IMR-90 (cell line): Measurements from ENCODE around the gene EBF4. TPM values are rescaled to one million over a fixed set of nuclear protein-coding genes. Genes with fewer than 3 reads are reported as not detected.

Experiments
- ATAC-seq: fragments of 200-7000 bp; cut with Tn5 transposase; 2 replicates; pipeline ENCODE4 v1.9.1; 2020; ENCODE audit warnings: low read depth, mild to moderate bottlenecking, moderate library complexity
- BruUV-seq: library from RNA; stranded (reverse); fragments of 400-500 nt; replicated peaks from 2 replicates; lab custom pipeline; 2021; lab: Mats Ljungman, UMichigan
- CTCF ChIA-PET: fragments of 300-600 bp; formaldehyde crosslinking; extraction: SDS; loops from one replicate; lab custom pipeline; 2021; ENCODE audit warnings: antibody characterized with exemption; lab: Yijun Ruan, JAX
- POLR2A ChIA-PET: fragments of 300-600 bp; sonication (Branson Sonifier 250); formaldehyde crosslinking; loops from one replicate; lab custom pipeline; 2022; ENCODE audit warnings: antibody characterized with exemption; ENCODE audit not compliant: unreplicated experiment; lab: Charles Lee
- DNase-seq: peaks from one replicate; pipeline ENCODE4 v3.0.0; 2013
- H2AFZ ChIP-seq: replicated peaks from 2 replicates; pipeline ENCODE3; 2013; ENCODE audit warnings: low read length, mild to moderate bottlenecking; ENCODE audit not compliant: poor library complexity
- H2AK5ac ChIP-seq: 2 replicates; pipeline ENCODE4 v1.6.1; 2013; ENCODE audit warnings: low read depth, low read length, inconsistent platforms
- H2AK9ac ChIP-seq: replicated peaks from 2 replicates; pipeline ENCODE3; 2013; ENCODE audit warnings: mild to moderate bottlenecking, low read depth, low read length, moderate library complexity; ENCODE audit not compliant: poor library complexity
- H2BK120ac ChIP-seq: 2 replicates; pipeline ENCODE4 v1.6.1; 2013; ENCODE audit warnings: low read depth, low read length, inconsistent platforms
- H2BK15ac ChIP-seq: 3 replicates; pipeline ENCODE4 v1.6.1; 2013; ENCODE audit warnings: low read depth, low read length, inconsistent platforms
- H2BK20ac ChIP-seq: 2 replicates; pipeline ENCODE4 v1.6.1; 2013; ENCODE audit warnings: low read depth, mild to moderate bottlenecking, inconsistent platforms, low read length, moderate library complexity
- H2BK5ac ChIP-seq: 2 replicates; pipeline ENCODE4 v1.6.1; 2013; ENCODE audit warnings: mild to moderate bottlenecking, low read depth, low read length, inconsistent platforms; ENCODE audit not compliant: poor library complexity, severe bottlenecking
- H3K14ac ChIP-seq: replicated peaks from 2 replicates; pipeline ENCODE4 v1.6.1; 2013; ENCODE audit warnings: low read depth, low read length, inconsistent platforms
- H3K18ac ChIP-seq: 2 replicates; pipeline ENCODE4 v1.6.1; 2013; ENCODE audit warnings: low read depth, low read length, control low read depth
- H3K23ac ChIP-seq: 2 replicates; pipeline ENCODE4 v1.6.1; 2013; ENCODE audit warnings: low read depth, low read length, inconsistent platforms
- H3K27ac ChIP-seq: 2 replicates; pipeline ENCODE4 v1.5.1; 2013; ENCODE audit warnings: mild to moderate bottlenecking, control low read depth, low read length; ENCODE audit not compliant: insufficient read depth
- H3K27me3 ChIP-seq: 2 replicates; pipeline ENCODE4 v1.6.1; 2013; ENCODE audit warnings: low read length; ENCODE audit not compliant: control insufficient read depth, insufficient read depth
- H3K36me3 ChIP-seq: 2 replicates; pipeline ENCODE4 v1.6.1; 2013; ENCODE audit warnings: low read length, mixed read lengths; ENCODE audit not compliant: control insufficient read depth, insufficient read depth
- H3K4ac ChIP-seq: 2 replicates; pipeline ENCODE4 v1.6.1; 2013; ENCODE audit warnings: low read depth, low read length, inconsistent platforms
- H3K4me1 ChIP-seq: 2 replicates; pipeline ENCODE4 v1.6.1; 2013; ENCODE audit warnings: low read length, mixed read lengths; ENCODE audit not compliant: control insufficient read depth, insufficient read depth
- H3K4me2 ChIP-seq: 2 replicates; pipeline ENCODE4 v1.6.1; 2013; ENCODE audit warnings: low read depth, mild to moderate bottlenecking, control low read depth, low read length, moderate library complexity
- H3K4me3 ChIP-seq: 2 replicates; pipeline ENCODE4 v1.5.1; 2013; ENCODE audit warnings: low read depth, mild to moderate bottlenecking, control low read depth, low read length, moderate library complexity; ENCODE audit not compliant: insufficient read depth
- H3K56ac ChIP-seq: 2 replicates; pipeline ENCODE4 v1.6.1; 2013; ENCODE audit warnings: low read length, inconsistent platforms; ENCODE audit not compliant: insufficient read depth; ENCODE audit errors: extremely low read depth
- H3K79me1 ChIP-seq, 2 experiments: 2 replicates each; pipeline ENCODE4 v1.6.1; 2013; ENCODE audit warnings: low read length in 2 of 2, inconsistent platforms in 1 of 2, low read depth in 1 of 2
- H3K9ac ChIP-seq: 2 replicates; pipeline ENCODE4 v1.6.1; 2013; ENCODE audit warnings: low read depth, low read length, control low read depth
- H3K9me1 ChIP-seq: 2 replicates; pipeline ENCODE4 v1.6.1; 2013; ENCODE audit warnings: low read length, inconsistent platforms; ENCODE audit not compliant: insufficient read depth
- H3K9me3 ChIP-seq: 2 replicates; pipeline ENCODE4 v1.6.1; 2013; ENCODE audit warnings: low read length; ENCODE audit not compliant: control insufficient read depth, insufficient read depth
- H4K20me1 ChIP-seq: 2 replicates; pipeline ENCODE4 v1.6.1; 2013; ENCODE audit warnings: low read length, inconsistent platforms; ENCODE audit not compliant: insufficient read depth
- H4K5ac ChIP-seq: 2 replicates; pipeline ENCODE4 v1.6.1; 2013; ENCODE audit warnings: mild to moderate bottlenecking, low read depth, low read length, control low read depth
- H4K8ac ChIP-seq, 2 experiments: 2 replicates each; pipeline ENCODE4 v1.6.1; 2013; ENCODE audit warnings: low read depth in 2 of 2, low read length in 2 of 2, control low read depth in 1 of 2, inconsistent platforms in 1 of 2
- H4K91ac ChIP-seq: 2 replicates; pipeline ENCODE4 v1.6.1; 2013; ENCODE audit warnings: low read depth, low read length, inconsistent platforms; ENCODE audit not compliant: insufficient read depth
- BHLHE40 ChIP-seq: fragments of 150-350 bp; IDR thresholded peaks from 2 replicates; pipeline ENCODE4 v1.6.1; 2016; ENCODE audit warnings: mild to moderate bottlenecking, low read depth, low read length
- CEBPB ChIP-seq: IDR thresholded peaks from 2 replicates; pipeline ENCODE4 v1.6.1; 2012; ENCODE audit warnings: low read depth, low read length, improper control_type of control experiment
- CHD1 ChIP-seq: IDR thresholded peaks from 2 replicates; pipeline ENCODE4 v1.6.1; 2012; ENCODE audit warnings: low read depth, low read length, improper control_type of control experiment
- CTCF ChIP-seq: conservative IDR thresholded peaks from 2 replicates; pipeline ENCODE4 v1.5.1; 2012; ENCODE audit warnings: mild to moderate bottlenecking, low read depth, low read length, improper control_type of control experiment
- FOS ChIP-seq: fragments of 150-350 bp; IDR thresholded peaks from 2 replicates; pipeline ENCODE4 v1.6.1; 2016; ENCODE audit warnings: low read depth, low read length
- MAZ ChIP-seq: IDR thresholded peaks from 2 replicates; pipeline ENCODE4 v1.6.1; 2012; ENCODE audit warnings: low read depth, mild to moderate bottlenecking, low read length, improper control_type of control experiment, moderate library complexity, borderline replicate concordance
- MXI1 ChIP-seq: IDR thresholded peaks from 2 replicates; pipeline ENCODE4 v1.6.1; 2012; ENCODE audit warnings: low read depth, mild to moderate bottlenecking, low read length, moderate library complexity, borderline replicate concordance
- NFE2L2 ChIP-seq: fragments of 150-350 bp; IDR thresholded peaks from 2 replicates; pipeline ENCODE4 v1.6.1; 2016; ENCODE audit warnings: low read depth, mild to moderate bottlenecking, low read length
- POLR2A ChIP-seq: IDR thresholded peaks from 2 replicates; pipeline ENCODE4 v1.6.1; 2012; ENCODE audit warnings: mild to moderate bottlenecking, low read depth, low read length
- RCOR1 ChIP-seq: IDR thresholded peaks from 2 replicates; pipeline ENCODE4 v1.6.1; 2012; ENCODE audit warnings: mild to moderate bottlenecking, low read length, improper control_type of control experiment; ENCODE audit not compliant: insufficient replicate concordance
- RFX5 ChIP-seq: IDR thresholded peaks from 2 replicates; pipeline ENCODE4 v1.8.0; 2012; ENCODE audit warnings: low read depth, mild to moderate bottlenecking, low read length, moderate library complexity
- SMC3 ChIP-seq: fragments of 150-350 bp; IDR thresholded peaks from 2 replicates; pipeline ENCODE4 v1.6.1; 2016; ENCODE audit warnings: low read depth, mild to moderate bottlenecking, antibody characterized with exemption, low read length, moderate library complexity
- USF2 ChIP-seq: fragments of 150-350 bp; IDR thresholded peaks from 2 replicates; pipeline ENCODE4 v1.6.1; 2017; ENCODE audit warnings: mild to moderate bottlenecking, antibody characterized with exemption, low read length, low read depth
- WGBS, 2 experiments: methylation state at CpG; one replicate each; pipeline versions ENCODE4 v1.1.5 to v1.1.7; 2013; ENCODE audit warnings: missing lambda C conversion rate in 2 of 2; ENCODE audit not compliant: insufficient read length in 1 of 2; ENCODE audit errors: extremely low coverage in 2 of 2; 5-methylcytosine and 5-hydroxymethylcytosine counted together
- dilution Hi-C: fragments of 300-500 bp; cut with HindIII; formaldehyde crosslinking; loops from one replicate; pipeline ENCODE4 v1.14.3; 2018; ENCODE audit warnings: low sequenced_read_pairs; ENCODE audit not compliant: unreplicated experiment
- in situ Hi-C: fragments of 300-500 bp; cut with MboI; formaldehyde crosslinking; loops from 3 replicates; pipeline ENCODE4 v1.14.3; 2019; ENCODE audit warnings: low sequenced_read_pairs, inconsistent platforms, mixed read lengths
- intact Hi-C: fragments of 100-400 bp; cut with micrococcal nuclease; formaldehyde crosslinking; loops from 2 replicates; pipeline ENCODE4 v1.10.0; 2022
- polyA plus RNA-seq, 3 experiments: library from polyadenylated mRNA; depleted of rRNA; stranded (reverse); fragments of >200 nt; gene quantifications; 2 replicates each; pipeline ENCODE4 v1.2.3, GENCODE V29; 2012; ENCODE audit warnings: low replicate concordance in 1 of 3
- total RNA-seq: library from RNA; depleted of rRNA; stranded (reverse); fragments of >200 nt; gene quantifications from 2 replicates; pipeline ENCODE4 v1.2.3, GENCODE V29; 2012
- TF ChIP-seq, protein P1 (sequence below): fragments of 150-350 bp; IDR thresholded peaks from 2 replicates; pipeline ENCODE4 v1.6.1; 2016; ENCODE audit warnings: low read depth, mild to moderate bottlenecking, low read length, moderate library complexity, borderline replicate concordance

EBF4 gene
- total and polyA plus RNA-seq, 2 of the 4 experiments (the other 2 are of a cell fraction) = 0.18 to 1.1 TPM

- dilution Hi-C loops (no loop called here), intact Hi-C loops (no loop called here), in situ Hi-C loops (no loop called here)
- Histone ChIP-seq H2BK15ac (no peak overlapping the region), H4K91ac (no peak overlapping the region), H3K79me1 (no peaks in the 10 kb centered on the region), H2AK9ac (no peak overlapping the region), H2AK5ac (no peak overlapping the region), H3K27me3 (peaks cover 52% of the 10 kb centered on the region), H3K27ac (no peak overlapping the region), H3K4me1 (no peaks in the 10 kb centered on the region), H3K9me3 (no peaks in the 10 kb centered on the region), H2AFZ (no peak overlapping the region), H3K4me2 (no peak overlapping the region), H4K5ac (no peak overlapping the region), H3K23ac (no peak overlapping the region), H3K4me3 (no peak overlapping the region), H3K9ac (no peak overlapping the region), H3K14ac (no peak overlapping the region), H3K18ac (no peak overlapping the region), H3K9me1 (no peaks in the 10 kb centered on the region), H2BK20ac (no peak overlapping the region), H4K8ac (no peak overlapping the region), H3K56ac (no peak overlapping the region), H2BK5ac (no peak overlapping the region), H2BK120ac (no peak overlapping the region), H3K4ac (no peak overlapping the region), H3K36me3 (no peaks in the 10 kb centered on the region), H4K20me1 (no peaks in the 10 kb centered on the region; the same call in 1 of the 2 replicates)
- no peak for TF ChIP-seq RCOR1
- no peak for TF ChIP-seq USF2
- TF ChIP-seq SMC3 = no peak
- TF ChIP-seq RFX5 = no peak
- TF ChIP-seq POLR2A = no peak
- TF ChIP-seq CEBPB = no peak
- TF ChIP-seq MXI1 = no peak
- TF ChIP-seq BHLHE40 = no peak
- TF ChIP-seq, protein P1, sequence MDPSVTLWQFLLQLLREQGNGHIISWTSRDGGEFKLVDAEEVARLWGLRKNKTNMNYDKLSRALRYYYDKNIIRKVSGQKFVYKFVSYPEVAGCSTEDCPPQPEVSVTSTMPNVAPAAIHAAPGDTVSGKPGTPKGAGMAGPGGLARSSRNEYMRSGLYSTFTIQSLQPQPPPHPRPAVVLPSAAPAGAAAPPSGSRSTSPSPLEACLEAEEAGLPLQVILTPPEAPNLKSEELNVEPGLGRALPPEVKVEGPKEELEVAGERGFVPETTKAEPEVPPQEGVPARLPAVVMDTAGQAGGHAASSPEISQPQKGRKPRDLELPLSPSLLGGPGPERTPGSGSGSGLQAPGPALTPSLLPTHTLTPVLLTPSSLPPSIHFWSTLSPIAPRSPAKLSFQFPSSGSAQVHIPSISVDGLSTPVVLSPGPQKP = no peak
- no peak for TF ChIP-seq MAZ
- no peak for TF ChIP-seq FOS
- TF ChIP-seq CHD1 = no peak
- TF ChIP-seq NFE2L2 = no peak
- TF ChIP-seq CTCF = no peak
- ChIA-PET POLR2A (no interaction called here), CTCF (interaction anchor here (1.1 kb wide), 1 partner anchor 12 kb away, joined by 3 read pairs; no protein-coding TSS in a partner anchor)
- DNase-seq = no peak
- BruUV-seq = no TSS peak
- no peak for ATAC-seq
- 80% methylated on average over 1 of the region's 5 CpGs; no CpG with 5 or more reads in 1 of the 2 experiments for WGBS, 2 experiments
Measured at GRCh38 chr20:2701671-2702081, 9.1 kb downstream of the EBF4 start.
